HepG2 (cell line): ENCODE data around the gene JAM2. TPM values are rescaled to one million over a fixed set of nuclear protein-coding genes. Genes with fewer than 3 reads are reported as not detected.

Experiments used
- CBX1 ChIP-seq: IDR thresholded peaks from one replicate; pipeline ENCODE4 v1.6.1; 2016; ENCODE audit warnings: antibody characterized with exemption, low read depth
- EHMT2 ChIP-seq: fragments of 200-600 bp; sonication (generic); IDR thresholded peaks from 2 replicates; pipeline ENCODE4 v1.7.0; 2017; ENCODE audit warnings: antibody characterized with exemption, low read depth, low read length, borderline replicate concordance
- HMGXB4 ChIP-seq, 2 experiments: sonication (generic) in 1 of 2; formaldehyde crosslinking in 1 of 2; IDR thresholded peaks; 2 replicates each; pipeline versions ENCODE4 v1.4.0 to v1.6.1; 2018 to 2020; ENCODE audit warnings: missing genetic modification reagents in 2 of 2, borderline replicate concordance in 1 of 2, low read depth in 1 of 2, mild to moderate bottlenecking in 1 of 2, missing biosample characterization in 1 of 2
- KLF15 ChIP-seq: sonication (generic); formaldehyde crosslinking; IDR thresholded peaks from 2 replicates; pipeline ENCODE4 v1.8.1; 2023; ENCODE audit warnings: borderline replicate concordance, mild to moderate bottlenecking, inconsistent platforms, missing genetic modification reagents, mixed read lengths
- MEF2D ChIP-seq: sonication (generic); formaldehyde crosslinking; IDR thresholded peaks from 2 replicates; pipeline ENCODE4 v1.5.1; 2020; ENCODE audit warnings: mild to moderate bottlenecking, missing genetic modification reagents
- MIXL1 ChIP-seq: IDR thresholded peaks from 2 replicates; pipeline ENCODE4 v1.6.1; 2016
- MLXIP ChIP-seq: sonication (generic); formaldehyde crosslinking; IDR thresholded peaks from 2 replicates; pipeline ENCODE4 v1.9.0; 2021; ENCODE audit warnings: missing genetic modification reagents, borderline replicate concordance
- ZFP41 ChIP-seq: sonication (generic); formaldehyde crosslinking; IDR thresholded peaks from 2 replicates; pipeline ENCODE4 v1.4.0; 2020; ENCODE audit warnings: mild to moderate bottlenecking, missing genetic modification reagents, borderline replicate concordance
- ZNF253 ChIP-seq: sonication (generic); formaldehyde crosslinking; IDR thresholded peaks from 2 replicates; pipeline ENCODE4 v1.8.0; 2022; ENCODE audit warnings: mild to moderate bottlenecking, missing genetic modification reagents, borderline replicate concordance
- ZNF264 ChIP-seq: sonication (generic); formaldehyde crosslinking; IDR thresholded peaks from 2 replicates; pipeline ENCODE4 v1.4.0; 2020; ENCODE audit warnings: missing genetic modification reagents
- ZNF274 ChIP-seq: sonication (generic); formaldehyde crosslinking; IDR thresholded peaks from 2 replicates; pipeline ENCODE4 v1.5.1; 2020; ENCODE audit warnings: mild to moderate bottlenecking, missing genetic modification reagents
- ZNF407 ChIP-seq: sonication (generic); formaldehyde crosslinking; IDR thresholded peaks from one replicate; pipeline ENCODE4 v1.5.1; 2020; ENCODE audit warnings: mild to moderate bottlenecking, missing genetic modification reagents; ENCODE audit errors: not compliant biosample characterization
- ZNF572 ChIP-seq: sonication (generic); formaldehyde crosslinking; IDR thresholded peaks from 2 replicates; pipeline ENCODE4 v1.5.1; 2020; ENCODE audit warnings: mild to moderate bottlenecking, missing genetic modification reagents
- ZNF781 ChIP-seq: sonication (generic); formaldehyde crosslinking; IDR thresholded peaks from 2 replicates; pipeline ENCODE4 v1.5.1; 2020; ENCODE audit warnings: borderline replicate concordance, mild to moderate bottlenecking, missing genetic modification reagents; ENCODE audit errors: not compliant biosample characterization
- polyA plus RNA-seq, 8 experiments: library from polyadenylated mRNA; depleted of rRNA in 3 of 8; stranded (reverse) in 7 of 8; unstranded in 1 of 8; fragments of >200 nt; fragmentation: Illumina TruSeq in 4 of 8; extraction: Trizol in 4 of 8; gene quantifications; 2 replicates each; pipeline versions ENCODE4 v1.2.1 to v1.2.3, GENCODE V29; 2011 to 2016; ENCODE audit warnings: low read depth in 4 of 8, missing spikeins in 1 of 8, mixed read lengths in 1 of 8; ENCODE audit not compliant: insufficient read depth in 1 of 8
- total RNA-seq, 5 experiments: library from RNA; depleted of rRNA; stranded (reverse); fragments of >200 nt; fragmentation: Illumina TruSeq; extraction: Trizol; gene quantifications; 2 replicates each; pipeline ENCODE4 v1.2.3, GENCODE V29; 2016; ENCODE audit warnings: low read depth in 1 of 5

JAM2 gene
- total and polyA plus RNA-seq, 2 of the 13 experiments (the other 11 are each of a cell fraction or from before 2014, with no cell fraction given): 0.07 TPM; not detected in 1

GRCh38 chr21:25734904-25735645 is 96.0 kb downstream of the JAM2 start, which contains the start of the genes ATP5PF and GABPA (continued):
- TF ChIP-seq MLXIP (CRISPR knock-in tag): no peak
- peak; percentile 36; the same call in 1 of the 2 replicates for TF ChIP-seq EHMT2
- 0 out of 2 replicates have a peak, but pooled peaks have one; percentile 53 for TF ChIP-seq ZFP41 (CRISPR knock-in tag)
- TF ChIP-seq CBX1: no peak
- TF ChIP-seq ZNF407 (CRISPR knock-in tag): peak; percentile 44
- 0 out of 2 replicates have a peak, but pooled peaks have one; percentile 15 for TF ChIP-seq MIXL1 (CRISPR knock-in tag)
- TF ChIP-seq ZNF264 (CRISPR knock-in tag): peak; percentile 41
- TF ChIP-seq HMGXB4 (CRISPR knock-in tag; IDR thresholded peaks at IDR 0.05; ENCODE audit: borderline replicate concordance in 1 of 2, low read depth in 1 of 2): peak; percentile 52 to 93; a peak in 3 of 4 replicates
- 0 out of 2 replicates have a peak, but pooled peaks have one; percentile 17 for TF ChIP-seq KLF15
- 0 out of 2 replicates have a peak, but pooled peaks have one; percentile 78 for TF ChIP-seq ZNF572 (CRISPR knock-in tag)
- peak; percentile 84 for TF ChIP-seq MEF2D (CRISPR knock-in tag)
- no peak for TF ChIP-seq ZNF253 (CRISPR knock-in tag)
- peak; percentile 26; the same call in 1 of the 2 replicates for TF ChIP-seq ZNF274 (CRISPR knock-in tag)
- peak; percentile 69 for TF ChIP-seq ZNF781 (CRISPR knock-in tag)
